AG04449 (cell line): ENCODE measurements around the gene NCAM1.

Experiments
- CTCF ChIA-PET: fragments of 350-600 bp; formaldehyde crosslinking; extraction: SDS; loops from one replicate; lab custom pipeline; 2021; ENCODE audit warnings: antibody characterized with exemption; lab: Yijun Ruan, JAX
- POLR2A ChIA-PET: fragments of 400-600, 350-600 bp; formaldehyde crosslinking; extraction: SDS; loops from one replicate; lab custom pipeline; 2020; ENCODE audit warnings: antibody characterized with exemption, inconsistent platforms; lab: Yijun Ruan, JAX
- DNase-seq: peaks from one replicate; pipeline ENCODE4 v3.0.0-alpha.2; 2010; ENCODE audit warnings: low read depth, low spot score
- H3K4me3 ChIP-seq: 2 replicates; pipeline ENCODE4 v1.5.1; 2011; ENCODE audit warnings: low read depth, mild to moderate bottlenecking, control low read depth, low read length
- TF ChIP-seq, protein P1 (sequence below): IDR thresholded peaks from one replicate; pipeline ENCODE4 v1.5.1; 2011; ENCODE audit warnings: mild to moderate bottlenecking, moderate library complexity, low read length, control low read depth, inconsistent platforms; ENCODE audit not compliant: insufficient read depth; ENCODE audit errors: missing control alignments

Gene NCAM1

DNA sequence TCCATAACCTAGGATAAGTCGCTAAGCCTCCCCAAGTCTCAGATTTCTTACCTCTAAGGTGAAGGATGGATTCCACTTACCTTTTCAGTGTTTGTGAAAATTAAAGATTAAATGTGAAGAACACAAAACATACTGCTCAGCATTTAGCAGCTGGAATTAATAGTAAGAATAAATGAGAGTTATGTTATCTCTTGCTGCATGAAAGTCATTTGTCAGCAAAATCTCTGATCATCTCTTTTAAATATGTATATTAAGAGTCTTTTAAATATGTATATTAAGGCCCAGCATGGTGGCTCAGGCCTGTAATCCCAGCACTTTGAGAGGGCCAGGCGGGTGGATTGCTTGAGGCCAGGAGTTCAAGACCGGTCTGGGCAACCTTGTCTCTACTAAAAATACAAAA, 280.8 kb downstream of the NCAM1 start:
- TF ChIP-seq, protein P1, sequence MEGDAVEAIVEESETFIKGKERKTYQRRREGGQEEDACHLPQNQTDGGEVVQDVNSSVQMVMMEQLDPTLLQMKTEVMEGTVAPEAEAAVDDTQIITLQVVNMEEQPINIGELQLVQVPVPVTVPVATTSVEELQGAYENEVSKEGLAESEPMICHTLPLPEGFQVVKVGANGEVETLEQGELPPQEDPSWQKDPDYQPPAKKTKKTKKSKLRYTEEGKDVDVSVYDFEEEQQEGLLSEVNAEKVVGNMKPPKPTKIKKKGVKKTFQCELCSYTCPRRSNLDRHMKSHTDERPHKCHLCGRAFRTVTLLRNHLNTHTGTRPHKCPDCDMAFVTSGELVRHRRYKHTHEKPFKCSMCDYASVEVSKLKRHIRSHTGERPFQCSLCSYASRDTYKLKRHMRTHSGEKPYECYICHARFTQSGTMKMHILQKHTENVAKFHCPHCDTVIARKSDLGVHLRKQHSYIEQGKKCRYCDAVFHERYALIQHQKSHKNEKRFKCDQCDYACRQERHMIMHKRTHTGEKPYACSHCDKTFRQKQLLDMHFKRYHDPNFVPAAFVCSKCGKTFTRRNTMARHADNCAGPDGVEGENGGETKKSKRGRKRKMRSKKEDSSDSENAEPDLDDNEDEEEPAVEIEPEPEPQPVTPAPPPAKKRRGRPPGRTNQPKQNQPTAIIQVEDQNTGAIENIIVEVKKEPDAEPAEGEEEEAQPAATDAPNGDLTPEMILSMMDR: no peak
- CTCF ChIA-PET: no interaction called here
- POLR2A ChIA-PET: no interaction called here
- H3K4me3 ChIP-seq: no peak overlapping the region
- DNase-seq: no peak

DNA sequence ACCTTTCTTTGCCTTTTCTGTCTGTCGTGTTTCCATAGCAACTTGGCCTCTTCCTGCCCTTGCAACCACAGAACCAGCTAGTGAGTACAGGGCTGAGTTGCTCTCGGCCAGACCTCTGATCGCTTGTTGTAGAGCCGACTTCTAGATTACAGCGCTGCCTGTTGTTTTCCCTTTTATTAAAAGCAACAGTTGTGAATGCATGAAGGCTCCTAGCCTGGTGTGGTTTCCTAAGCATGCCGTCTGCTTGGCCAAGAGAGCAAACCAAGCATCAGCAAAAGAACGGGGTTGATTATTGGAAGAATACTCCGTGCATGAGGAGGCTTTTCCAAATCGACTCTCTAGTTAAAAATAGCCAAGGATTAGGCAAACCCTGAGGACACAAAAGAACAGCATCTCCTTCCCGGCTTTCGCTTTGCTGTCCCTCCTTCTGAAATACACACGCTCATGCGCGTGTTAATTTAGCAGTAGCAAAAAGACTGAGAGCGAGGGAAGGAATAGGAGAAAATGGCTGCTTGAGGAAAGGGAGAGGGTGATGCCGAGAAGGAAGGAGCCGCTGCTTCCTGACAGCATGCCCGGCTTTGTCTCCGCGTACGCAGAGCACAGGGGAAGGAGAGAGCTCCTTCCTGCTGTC, 281.7 kb downstream of the NCAM1 start:
- H3K4me3 ChIP-seq: peak overlapping the region; percentile 47
- TF ChIP-seq, protein P1: no peak
- POLR2A ChIA-PET: no interaction called here
- DNase-seq: no peak
- CTCF ChIA-PET: interaction anchor here (0.5 kb wide), 1 partner anchor 47 kb away, joined by 4 read pairs; no protein-coding TSS in a partner anchor

DNA sequence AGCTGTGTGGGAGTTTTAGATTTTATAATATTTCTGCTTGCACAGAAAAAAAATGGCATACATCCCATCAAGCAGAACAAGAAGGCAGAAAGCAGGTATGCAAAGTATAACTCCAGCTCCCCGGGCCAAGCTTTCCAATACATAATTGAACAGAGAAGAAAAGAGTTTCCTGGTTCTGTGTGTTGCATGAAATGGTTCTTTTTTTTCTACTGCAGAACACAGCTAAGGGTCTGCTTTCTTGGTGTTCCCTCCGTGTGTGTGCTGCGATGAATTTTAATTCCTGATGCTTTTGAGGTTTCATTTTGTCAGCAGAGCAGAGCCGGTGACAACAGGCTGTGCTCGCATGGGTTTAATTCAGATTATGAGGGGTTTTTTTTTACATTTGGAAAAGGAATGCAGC, 282.5 kb downstream of the NCAM1 start:
- POLR2A ChIA-PET: no interaction called here
- TF ChIP-seq, protein P1: no peak
- DNase-seq: no peak
- CTCF ChIA-PET: no interaction called here
- no peak overlapping the region for H3K4me3 ChIP-seq

DNA sequence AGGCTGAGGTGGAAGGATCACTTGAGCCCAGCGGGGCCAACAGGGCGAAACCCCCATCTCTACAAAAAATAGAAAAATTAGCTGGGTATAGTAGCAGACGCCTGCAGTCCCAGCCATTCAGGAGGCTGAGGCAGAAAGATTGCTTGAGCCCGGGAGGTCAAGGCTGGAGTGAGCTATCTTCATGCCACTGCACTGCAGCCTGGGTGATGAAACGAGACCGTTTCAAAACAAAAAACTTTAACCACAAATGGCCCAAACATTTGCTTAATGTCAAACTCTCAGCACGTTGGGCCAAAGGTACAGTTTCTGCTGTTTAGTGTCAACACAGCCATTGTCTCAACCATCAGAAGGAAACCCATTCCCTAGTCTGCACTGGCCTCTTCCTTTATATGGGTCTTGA, 284.0 kb downstream of the NCAM1 start:
- ChIA-PET POLR2A (no interaction called here), CTCF (no interaction called here)
- TF ChIP-seq, protein P1: no peak
- DNase-seq: no peak
- H3K4me3 ChIP-seq: no peak overlapping the region

DNA sequence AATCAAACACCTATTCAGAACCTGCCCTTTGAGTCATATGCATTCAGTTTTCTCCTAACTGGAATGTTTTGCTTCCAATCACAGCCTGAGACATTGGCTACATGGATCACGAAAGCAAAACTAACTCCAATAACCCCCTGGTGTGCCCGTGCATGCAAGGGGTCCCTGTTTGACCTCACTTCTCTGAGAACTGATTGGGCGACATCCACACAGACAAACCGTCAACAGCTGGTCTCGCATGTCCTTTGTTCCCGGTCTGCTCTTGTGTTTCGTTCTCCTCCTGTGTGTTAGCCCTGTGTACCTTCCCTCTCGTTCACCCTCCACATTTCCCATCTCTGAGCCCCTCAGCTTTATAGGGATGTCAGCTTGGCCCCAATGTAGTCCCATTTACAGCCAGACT, 286.0 kb downstream of the NCAM1 start:
- CTCF ChIA-PET: no interaction called here
- POLR2A ChIA-PET: no interaction called here
- no peak for DNase-seq

DNA sequence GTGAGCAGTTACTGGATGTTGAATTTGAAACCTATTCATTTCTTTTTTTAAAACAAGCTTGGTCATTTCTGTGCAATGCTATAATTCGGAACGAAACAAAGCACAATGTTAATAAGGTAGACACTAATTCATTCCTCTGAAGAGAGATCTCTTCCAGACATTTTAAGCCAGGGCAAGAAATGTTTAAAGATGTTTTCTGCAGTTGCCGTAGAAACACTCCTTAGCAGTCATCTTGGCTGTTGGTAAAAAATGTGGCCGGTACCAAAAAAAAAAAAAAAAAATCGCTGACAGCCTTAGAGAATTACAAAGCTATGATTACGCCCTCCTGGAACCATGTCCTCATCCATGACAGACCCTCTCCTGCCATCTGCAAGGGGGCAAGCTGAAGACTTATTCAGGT, 286.7 kb downstream of the NCAM1 start:
- no peak for DNase-seq
- no peak overlapping the region for H3K4me3 ChIP-seq
- CTCF ChIA-PET: interaction anchor here (0.8 kb wide), 1 partner anchor 42 kb away, joined by 4 read pairs; no protein-coding TSS in a partner anchor
- POLR2A ChIA-PET: no interaction called here
- TF ChIP-seq, protein P1: no peak

More for the DNA sequence above, 286.0 kb downstream of the NCAM1 start:
- TF ChIP-seq, protein P1: no peak
- H3K4me3 ChIP-seq: no peak overlapping the region
